AML-193 (cell line): ENCODE results near the gene OR8D1.
"Not testable (repeated sequence)": the region's sequence is repeated elsewhere in the genome, so short reads cannot be mapped to it uniquely, and the experiment has no call there.

Experiments used
- DNase-seq, 2 experiments: peaks; one replicate each; lab custom pipeline; 2025; lab: John Stamatoyannopoulos, UW

OR8D1 gene

GRCh38 chr11:124285610-124286344, 28.0 kb downstream of the OR8D1 start:
- DNase-seq: no peak

GRCh38 chr11:124278261-124278660, 35.5 kb downstream of the OR8D1 start:
- no peak for DNase-seq

GRCh38 chr11:124277804-124278203, 35.9 kb downstream of the OR8D1 start:
- DNase-seq: no peak

- DNase-seq: no peak
Measured at GRCh38 chr11:124277207-124277606, 36.5 kb downstream of the OR8D1 start.

GRCh38 chr11:124276081-124276480, 37.7 kb downstream of the OR8D1 start:
- DNase-seq: no peak

- DNase-seq: no peak
Measured at GRCh38 chr11:124274000-124274399, 39.7 kb downstream of the OR8D1 start.

GRCh38 chr11:124270886-124271285, 42.9 kb downstream of the OR8D1 start:
- DNase-seq: not testable (repeated sequence)

- not testable (repeated sequence) for DNase-seq
Measured at GRCh38 chr11:124265041-124265440, 48.7 kb downstream of the OR8D1 start.

GRCh38 chr11:124256076-124256475, 57.7 kb downstream of the OR8D1 start, which contains the start of gene OR8G5:
OR8G5 (plus strand) TSS chr11:124256376; CDS start chr11:124264932, 8,556 bp downstream.
- DNase-seq: no peak
